GM10266 (cell line): ENCODE data around the gene SOHLH1.
"Not testable (repeated sequence)": the region's sequence is repeated elsewhere in the genome, so short reads cannot be mapped to it uniquely, and the experiment has no call there.

Experiments used
- DNase-seq: peaks from one replicate; pipeline ENCODE4 v3.0.0; 2012; ENCODE audit errors: extremely low spot score
- CTCF ChIP-seq: IDR thresholded peaks from 2 replicates; pipeline ENCODE4 v1.5.1; 2012; ENCODE audit warnings: mild to moderate bottlenecking, low read depth; ENCODE audit not compliant: control insufficient read depth, insufficient read depth; ENCODE audit errors: missing control alignments

Gene SOHLH1

DNA sequence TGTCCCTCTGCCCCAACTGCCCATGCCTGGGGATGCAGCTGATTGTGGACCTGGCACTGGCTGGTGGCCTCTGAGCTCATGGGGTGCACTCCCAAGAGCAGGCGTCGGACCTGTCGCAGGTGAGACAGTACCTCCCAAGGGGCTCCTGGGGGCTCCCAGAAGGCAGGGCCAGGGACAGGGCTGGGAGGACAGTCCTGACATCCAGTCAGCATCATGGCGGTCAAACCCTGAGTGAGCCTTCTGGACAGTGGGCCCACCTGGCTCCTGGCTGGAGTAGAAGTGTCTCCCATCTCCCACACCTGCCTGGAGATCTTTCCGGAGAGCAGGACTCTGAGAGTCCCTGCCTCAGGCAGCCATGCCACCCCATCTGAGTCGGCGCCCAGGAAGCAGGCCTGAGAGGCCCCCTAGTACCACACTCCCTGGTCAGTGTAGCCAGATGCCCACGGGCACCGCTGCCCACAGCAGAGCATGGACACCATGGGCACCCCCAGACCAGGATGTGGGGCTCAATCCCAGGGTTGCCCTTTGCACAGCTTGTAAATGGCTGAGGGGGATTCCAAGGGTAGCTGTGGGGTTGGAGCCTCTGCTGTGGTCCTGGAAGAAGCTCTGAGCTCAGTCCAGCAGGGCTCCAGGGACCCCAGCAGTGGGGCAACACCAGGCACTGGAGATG is 29.5 kb downstream of the SOHLH1 start:
- TF ChIP-seq CTCF, result no peak
- no peak for DNase-seq

GRCh38 chr9:135669018-135669417 is 30.3 kb downstream of the SOHLH1 start:
- DNase-seq, result not testable (repeated sequence)

GRCh38 chr9:135667463-135668001 is 31.7 kb downstream of the SOHLH1 start:
- no peak for TF ChIP-seq CTCF
- DNase-seq, result peak; percentile 3

GRCh38 chr9:135666534-135667462 is 32.5 kb downstream of the SOHLH1 start:
- no peak for TF ChIP-seq CTCF
- peak; percentile 4 for DNase-seq

GRCh38 chr9:135665795-135666189 is 33.5 kb downstream of the SOHLH1 start:
- no peak for TF ChIP-seq CTCF
- DNase-seq, result peak; percentile 7

DNA sequence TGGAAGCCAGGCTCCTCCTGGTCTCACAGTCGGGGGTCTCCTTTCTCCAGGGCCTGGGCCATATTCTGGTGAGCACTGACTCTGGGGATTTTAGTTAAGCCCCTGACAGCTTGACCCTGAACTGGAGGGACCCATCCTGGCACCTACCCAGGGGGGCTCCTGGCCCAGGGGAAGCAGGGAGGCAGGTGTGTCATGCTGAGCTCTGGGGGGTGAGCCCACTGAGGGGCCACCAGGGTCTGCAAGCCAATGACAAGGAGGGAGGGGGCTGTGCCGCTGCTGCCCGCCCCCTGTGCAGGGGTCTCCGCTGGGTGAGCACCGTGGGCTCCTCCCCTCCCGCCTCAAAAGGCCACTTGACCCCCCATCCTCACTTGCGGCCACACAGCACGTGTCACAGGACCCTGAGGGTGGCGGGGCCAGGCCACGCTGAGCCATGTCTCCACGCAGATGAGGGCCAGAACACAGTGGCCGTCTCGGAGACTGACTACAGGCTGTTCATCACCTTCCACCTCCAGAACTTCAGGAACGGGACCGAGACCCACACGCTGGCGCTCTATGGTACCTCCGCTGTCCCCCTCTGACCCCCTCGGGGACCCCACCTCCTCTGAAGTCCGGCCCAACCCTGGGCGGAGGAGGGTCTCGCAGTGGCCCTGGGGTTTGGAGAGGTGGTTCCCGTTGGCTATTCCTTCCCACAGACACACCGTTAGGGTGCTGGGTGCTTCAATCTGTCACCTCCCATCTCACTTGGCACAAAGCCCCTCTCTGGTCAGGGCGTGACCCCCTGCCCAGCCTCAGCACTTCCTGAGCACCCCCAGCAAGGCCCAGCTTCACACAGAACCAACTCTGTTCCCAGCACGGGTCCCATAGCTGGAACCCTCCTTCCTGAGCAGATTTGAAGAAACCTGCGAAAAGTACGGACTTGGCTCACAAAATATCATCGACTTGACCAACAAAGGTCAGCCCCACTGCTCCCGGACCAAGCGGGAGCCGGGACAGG is 34.2 kb downstream of the SOHLH1 start:
- DNase-seq, result no peak
- no peak for TF ChIP-seq CTCF

GRCh38 chr9:135664266-135664665 is 35.0 kb downstream of the SOHLH1 start:
- no peak for TF ChIP-seq CTCF
- no peak for DNase-seq
